ENCODE results near the gene CCDC186.
"Not testable (repeated sequence)": the region's sequence is repeated elsewhere in the genome, so short reads cannot be mapped to it uniquely, and the experiment has no call there.

Gene CCDC186

DNA sequence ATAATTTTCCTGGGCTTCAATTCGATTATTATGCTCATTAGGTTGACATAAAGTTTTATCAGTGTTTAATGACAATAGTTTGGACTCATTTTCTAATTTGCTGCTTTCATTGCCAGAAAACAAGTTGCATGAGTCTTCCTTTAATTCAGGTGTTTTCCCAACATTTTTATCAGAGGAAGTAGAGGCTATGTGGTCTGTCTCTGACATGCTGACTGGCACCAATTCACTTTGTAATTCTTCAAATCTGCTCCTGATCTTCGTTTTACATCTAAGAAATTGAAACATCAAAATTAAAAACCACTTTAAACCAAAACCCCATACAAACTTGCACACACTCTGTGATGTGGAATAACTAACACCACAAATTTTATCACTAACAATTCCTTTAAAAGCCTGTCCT, 10.9 kb downstream of the CCDC186 start:
- DNase-seq (ENCODE audit: insufficient read length, low spot score) (no peak), FAIRE-seq (no peak)
- TF ChIP-seq POLR2AphosphoS5 (IDR thresholded peaks at IDR 0.05; ENCODE audit: low read depth, low read length) (no peak), SPI1 (IDR thresholded peaks at IDR 0.05; ENCODE audit: low read depth, low read length) (no peak), TAF1 (IDR thresholded peaks at IDR 0.05; ENCODE audit: low read depth, low read length) (no peak), POU2F2 (IDR thresholded peaks at IDR 0.05; ENCODE audit: low read depth, low read length) (no peak), PAX5 (IDR thresholded peaks at IDR 0.05; ENCODE audit: insufficient read depth, low read length, severe bottlenecking) (no peak), POLR2A (IDR thresholded peaks at IDR 0.05; ENCODE audit: low read depth, low read length) (no peak)

DNA sequence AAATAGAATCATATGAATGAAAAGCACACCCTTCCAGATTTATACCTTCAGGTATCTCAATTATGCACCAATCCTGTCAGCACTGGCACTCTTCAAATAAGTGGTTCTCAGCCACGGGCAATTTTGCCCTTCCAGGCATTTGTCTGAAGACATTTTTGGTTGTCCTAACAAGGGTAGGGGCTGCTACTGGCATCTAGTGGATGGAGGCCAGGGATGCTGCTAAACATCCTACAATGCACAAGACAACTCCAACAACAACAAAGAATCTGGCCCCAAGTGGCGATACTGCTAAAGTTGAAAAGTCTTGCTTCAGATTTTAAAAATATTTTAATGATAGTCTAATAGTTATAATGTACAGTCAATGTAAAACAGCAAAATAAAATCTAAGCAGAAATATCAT, 16.1 kb downstream of the CCDC186 start:
- TF ChIP-seq POU2F2 (IDR thresholded peaks at IDR 0.05; ENCODE audit: low read depth, low read length), result no peak
- TF ChIP-seq PAX5 (IDR thresholded peaks at IDR 0.05; ENCODE audit: insufficient read depth, low read length, severe bottlenecking), result no peak
- DNase-seq (ENCODE audit: insufficient read length, low spot score) (no peak), FAIRE-seq (no peak)

DNA sequence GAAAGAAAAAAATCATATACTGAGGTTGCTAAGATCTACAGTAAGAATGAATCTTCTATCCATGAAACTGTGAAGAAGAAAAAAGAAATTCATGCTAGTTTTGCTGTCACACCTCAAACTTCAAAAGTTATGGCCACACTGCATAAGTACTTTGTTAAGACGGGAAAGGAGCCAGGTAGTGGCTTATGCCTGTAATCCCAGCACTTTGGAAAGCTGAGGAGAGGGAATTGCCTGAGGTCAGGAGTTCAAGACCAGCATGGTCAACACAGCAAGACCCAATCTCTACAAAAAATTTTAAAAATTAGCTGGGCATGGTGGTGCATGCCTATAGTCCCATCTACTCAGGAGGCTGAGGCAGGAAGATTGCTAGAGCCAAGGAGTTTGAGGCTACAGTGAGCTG, 22.1 kb downstream of the CCDC186 start:
- DNase-seq (ENCODE audit: insufficient read length, low spot score), result no peak
- no peak for FAIRE-seq

DNA sequence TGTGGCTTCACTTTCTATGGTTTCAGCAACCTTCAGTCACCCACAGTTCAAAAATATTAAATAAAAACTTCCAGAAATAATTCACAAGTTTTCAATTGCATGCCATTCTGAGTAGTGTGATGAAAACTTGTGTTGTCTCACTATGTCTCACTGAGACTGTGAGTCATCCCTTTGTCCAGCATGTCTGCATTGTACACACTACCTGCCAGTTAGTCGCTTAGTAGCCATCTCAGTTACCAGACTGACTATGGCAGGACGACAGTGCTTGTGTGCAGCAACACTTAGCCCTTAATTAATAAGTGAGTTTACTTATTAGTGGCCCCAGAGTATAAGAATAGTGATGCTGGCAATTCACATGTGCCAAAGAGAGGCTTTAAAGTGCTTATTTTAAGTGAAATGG, 22.5 kb downstream of the CCDC186 start:
- TF ChIP-seq POLR2A (IDR thresholded peaks at IDR 0.05; ENCODE audit: low read depth, low read length) (no peak), POU2F2 (IDR thresholded peaks at IDR 0.05; ENCODE audit: low read depth, low read length) (no peak), TAF1 (IDR thresholded peaks at IDR 0.05; ENCODE audit: low read depth, low read length) (no peak), SPI1 (IDR thresholded peaks at IDR 0.05; ENCODE audit: low read depth, low read length) (no peak), POLR2AphosphoS5 (IDR thresholded peaks at IDR 0.05; ENCODE audit: low read depth, low read length) (no peak), PAX5 (IDR thresholded peaks at IDR 0.05; ENCODE audit: insufficient read depth, low read length, severe bottlenecking) (no peak)
- FAIRE-seq (no peak), DNase-seq (ENCODE audit: insufficient read length, low spot score) (no peak)

More for the DNA sequence above, 22.1 kb downstream of the CCDC186 start:
- no peak for TF ChIP-seq SPI1 (IDR thresholded peaks at IDR 0.05; ENCODE audit: low read depth, low read length)
- no peak for TF ChIP-seq PAX5 (IDR thresholded peaks at IDR 0.05; ENCODE audit: insufficient read depth, low read length, severe bottlenecking)
- no peak for TF ChIP-seq POLR2AphosphoS5 (IDR thresholded peaks at IDR 0.05; ENCODE audit: low read depth, low read length)
- TF ChIP-seq POLR2A (IDR thresholded peaks at IDR 0.05; ENCODE audit: low read depth, low read length), result no peak
- no peak for TF ChIP-seq POU2F2 (IDR thresholded peaks at IDR 0.05; ENCODE audit: low read depth, low read length)
- TF ChIP-seq TAF1 (IDR thresholded peaks at IDR 0.05; ENCODE audit: low read depth, low read length), result no peak

DNA sequence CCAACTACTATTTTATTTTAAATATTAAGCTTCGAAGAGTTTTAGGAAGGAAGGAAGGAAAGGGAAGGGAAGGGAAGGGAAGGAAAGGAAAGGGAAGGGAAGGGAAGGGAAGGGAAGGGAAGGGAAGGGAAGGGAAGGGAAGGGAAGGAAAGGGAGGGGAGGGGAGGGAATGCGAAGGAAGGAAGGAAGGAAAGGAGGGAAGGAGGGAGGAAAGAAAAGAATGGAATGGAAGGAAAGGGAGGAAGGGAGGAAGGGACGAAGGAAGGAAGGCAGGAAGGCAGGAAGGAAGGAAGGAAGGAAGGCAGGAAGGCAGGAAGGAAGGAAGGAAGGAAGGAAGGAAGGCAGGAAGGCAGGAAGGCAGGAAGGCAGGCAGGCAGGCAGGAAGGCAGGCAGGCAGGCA, 24.5 kb downstream of the CCDC186 start:
- not testable (repeated sequence) for FAIRE-seq; DNase-seq (ENCODE audit: insufficient read length, low spot score)

DNA sequence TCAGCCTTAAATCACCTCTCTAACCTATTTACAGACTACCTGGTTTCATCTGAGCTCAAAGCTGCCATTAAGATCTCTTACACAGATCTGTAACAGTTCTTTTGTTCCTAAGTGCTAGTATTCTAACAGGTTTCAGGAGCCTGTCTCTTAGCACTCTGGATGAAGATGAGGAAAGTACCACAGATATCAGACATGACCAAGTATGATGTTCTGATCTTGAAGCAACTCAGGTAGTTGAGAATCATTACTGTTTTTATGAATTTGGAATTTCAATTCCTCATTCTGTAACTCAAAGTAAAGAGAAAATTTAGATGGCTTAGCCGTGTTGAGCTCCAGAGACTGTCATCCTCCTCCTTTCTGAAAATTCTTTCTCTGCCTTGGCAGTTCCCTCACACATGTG, 30.8 kb downstream of the CCDC186 start:
- no peak for FAIRE-seq
- TF ChIP-seq POLR2A (IDR thresholded peaks at IDR 0.05; ENCODE audit: low read depth, low read length) (no peak), TAF1 (IDR thresholded peaks at IDR 0.05; ENCODE audit: low read depth, low read length) (no peak), SPI1 (IDR thresholded peaks at IDR 0.05; ENCODE audit: low read depth, low read length) (peak; percentile 51), POU2F2 (IDR thresholded peaks at IDR 0.05; ENCODE audit: low read depth, low read length) (no peak)
- no peak for DNase-seq (ENCODE audit: insufficient read length, low spot score)

DNA sequence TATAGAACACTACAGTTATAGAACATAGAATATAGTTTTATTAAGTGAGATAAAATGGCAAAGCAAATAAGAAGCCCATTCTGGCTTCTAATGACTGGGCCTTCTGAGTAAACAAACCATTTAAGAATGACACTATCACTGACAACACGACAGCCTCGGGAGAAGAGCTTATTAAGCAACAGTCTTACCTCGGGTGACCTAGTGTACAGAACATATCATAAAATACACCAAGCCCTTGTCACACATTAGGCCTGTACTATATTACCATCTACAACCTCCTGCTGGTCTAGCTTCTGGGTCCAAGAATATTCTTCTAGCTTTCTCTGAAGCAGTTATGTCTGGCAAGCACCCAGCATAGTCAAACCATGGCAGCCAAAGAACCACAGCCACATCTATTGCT, 32.0 kb downstream of the CCDC186 start:
- TF ChIP-seq TAF1 (IDR thresholded peaks at IDR 0.05; ENCODE audit: low read depth, low read length) (no peak), SPI1 (IDR thresholded peaks at IDR 0.05; ENCODE audit: low read depth, low read length) (no peak)
- FAIRE-seq, result peak; percentile 48
- DNase-seq (ENCODE audit: insufficient read length, low spot score), result no peak

DNA sequence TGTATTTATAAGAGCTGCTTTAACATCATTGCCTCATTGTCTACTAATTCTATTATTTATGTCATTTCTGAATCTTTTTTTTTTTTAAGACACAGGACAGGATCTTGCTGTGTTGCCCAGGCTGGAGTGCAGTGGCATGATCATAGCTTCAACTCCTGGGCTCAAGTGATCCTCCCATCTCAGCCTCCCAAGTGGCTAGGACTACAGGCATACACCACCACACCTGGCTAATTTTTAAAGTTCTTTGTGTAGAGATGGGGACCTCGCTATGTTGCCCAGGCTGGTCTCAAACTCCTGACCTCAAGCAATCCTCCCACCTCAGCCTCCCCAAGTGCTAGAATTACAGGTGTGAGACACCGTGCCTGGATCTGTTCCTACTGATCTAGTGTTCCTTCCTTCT, 33.2 kb downstream of the CCDC186 start:
- not testable (repeated sequence) for DNase-seq (ENCODE audit: insufficient read length, low spot score); FAIRE-seq

DNA sequence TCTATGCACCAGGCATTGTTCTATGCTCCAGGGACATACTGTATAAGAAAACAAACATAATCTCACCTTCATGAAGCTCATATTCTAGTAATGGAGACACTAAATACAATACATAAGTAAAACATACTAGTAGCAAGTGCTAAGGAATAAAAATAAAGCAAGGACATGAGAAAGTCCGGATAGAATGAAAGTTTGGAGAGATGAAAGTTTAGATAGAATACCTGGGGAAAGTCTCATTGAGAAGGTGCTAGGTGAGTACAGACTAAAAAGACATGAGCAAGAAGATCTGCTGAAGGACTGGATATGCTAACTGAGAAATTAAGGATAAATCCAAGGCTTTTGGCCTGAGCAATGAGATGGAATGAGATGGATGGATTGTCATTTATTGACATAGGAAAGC, 34.0 kb downstream of the CCDC186 start:
- no peak for DNase-seq (ENCODE audit: insufficient read length, low spot score)
- no peak for FAIRE-seq
- TF ChIP-seq POU2F2 (IDR thresholded peaks at IDR 0.05; ENCODE audit: low read depth, low read length) (no peak), POLR2A (IDR thresholded peaks at IDR 0.05; ENCODE audit: low read depth, low read length) (no peak), SPI1 (IDR thresholded peaks at IDR 0.05; ENCODE audit: low read depth, low read length) (no peak), PAX5 (IDR thresholded peaks at IDR 0.05; ENCODE audit: insufficient read depth, low read length, severe bottlenecking) (no peak), TAF1 (IDR thresholded peaks at IDR 0.05; ENCODE audit: low read depth, low read length) (no peak), POLR2AphosphoS5 (IDR thresholded peaks at IDR 0.05; ENCODE audit: low read depth, low read length) (no peak)

DNA sequence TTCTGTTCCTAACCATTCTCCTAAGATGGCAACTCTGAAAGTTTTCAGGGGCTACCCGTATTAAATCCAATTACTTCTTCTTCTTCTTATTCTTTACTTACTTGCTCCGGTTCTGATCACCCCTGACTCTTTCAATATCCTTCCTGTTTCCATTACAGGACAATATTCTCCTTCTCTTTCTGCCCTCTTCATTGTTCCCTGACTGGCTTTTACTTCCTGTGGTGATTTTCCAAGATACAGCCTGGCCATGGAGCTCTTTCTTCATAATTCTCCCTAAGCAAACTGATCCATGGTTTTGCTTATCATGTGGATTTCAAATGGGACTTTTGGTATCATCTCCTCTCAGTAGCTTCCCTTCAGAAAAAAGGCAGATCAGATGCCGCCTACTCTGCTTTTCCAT, 35.4 kb downstream of the CCDC186 start:
- no peak for TF ChIP-seq POLR2AphosphoS5 (IDR thresholded peaks at IDR 0.05; ENCODE audit: low read depth, low read length)
- TF ChIP-seq POLR2A (IDR thresholded peaks at IDR 0.05; ENCODE audit: low read depth, low read length), result no peak
- no peak for TF ChIP-seq PAX5 (IDR thresholded peaks at IDR 0.05; ENCODE audit: insufficient read depth, low read length, severe bottlenecking)
- no peak for TF ChIP-seq TAF1 (IDR thresholded peaks at IDR 0.05; ENCODE audit: low read depth, low read length)
- no peak for TF ChIP-seq POU2F2 (IDR thresholded peaks at IDR 0.05; ENCODE audit: low read depth, low read length)
- no peak for TF ChIP-seq SPI1 (IDR thresholded peaks at IDR 0.05; ENCODE audit: low read depth, low read length)
- DNase-seq (ENCODE audit: insufficient read length, low spot score) (no peak), FAIRE-seq (no peak)

DNA sequence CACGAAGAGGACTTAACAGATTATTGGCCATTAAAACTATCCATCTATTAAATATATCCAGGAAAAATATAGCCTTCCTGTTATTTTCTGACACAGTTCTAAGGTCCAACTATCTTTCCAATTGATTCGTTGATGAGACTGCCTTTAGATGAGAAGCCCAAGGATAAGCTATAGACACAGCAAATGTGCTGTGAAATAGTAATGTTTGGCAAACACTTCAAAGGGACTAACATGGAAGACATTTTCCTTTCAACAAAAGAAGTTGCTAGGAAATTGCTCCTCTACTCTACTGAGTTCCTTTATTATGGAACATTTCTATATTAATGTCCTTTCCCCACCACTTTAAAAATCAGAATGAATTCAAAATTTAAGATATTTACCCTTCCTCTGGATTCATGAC, 38.5 kb downstream of the CCDC186 start:
- DNase-seq (ENCODE audit: insufficient read length, low spot score) (no peak), FAIRE-seq (no peak)
- TF ChIP-seq POU2F2 (IDR thresholded peaks at IDR 0.05; ENCODE audit: low read depth, low read length), result no peak
- TF ChIP-seq SPI1 (IDR thresholded peaks at IDR 0.05; ENCODE audit: low read depth, low read length), result no peak
- no peak for TF ChIP-seq POLR2A (IDR thresholded peaks at IDR 0.05; ENCODE audit: low read depth, low read length)
- TF ChIP-seq POLR2AphosphoS5 (IDR thresholded peaks at IDR 0.05; ENCODE audit: low read depth, low read length), result no peak
- no peak for TF ChIP-seq PAX5 (IDR thresholded peaks at IDR 0.05; ENCODE audit: insufficient read depth, low read length, severe bottlenecking)
- TF ChIP-seq TAF1 (IDR thresholded peaks at IDR 0.05; ENCODE audit: low read depth, low read length), result no peak

Measured in GM12891 (cell line).